NB4 (cell line): ENCODE results near the gene DGKQ.

Experiments used
- CTCF ChIP-seq: IDR thresholded peaks from one replicate; pipeline ENCODE4 v1.5.1; 2012; ENCODE audit warnings: low read depth, low read length
- MYC ChIP-seq: IDR thresholded peaks from 2 replicates; pipeline ENCODE4 v1.6.1; 2011; ENCODE audit warnings: low read depth, low read length
- TF ChIP-seq, protein P1 (sequence below): IDR thresholded peaks from 2 replicates; pipeline ENCODE4 v1.6.1; 2011; ENCODE audit warnings: low read depth, low read length

GRCh38 chr4:931960-932712, 41.2 kb downstream of the DGKQ start, which contains the start of the genes GAK and TMEM175:
- TF ChIP-seq CTCF (no peak), MYC (peak; percentile 81)
- TF ChIP-seq, protein P1, sequence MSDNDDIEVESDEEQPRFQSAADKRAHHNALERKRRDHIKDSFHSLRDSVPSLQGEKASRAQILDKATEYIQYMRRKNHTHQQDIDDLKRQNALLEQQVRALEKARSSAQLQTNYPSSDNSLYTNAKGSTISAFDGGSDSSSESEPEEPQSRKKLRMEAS: peak; percentile 82
